ENCODE data around the gene LZTFL1. TPM values are rescaled to one million over a fixed set of nuclear protein-coding genes. Genes with fewer than 3 reads are reported as not detected.

LZTFL1 gene
- total and polyA plus RNA-seq, 2 donors (not counting 3 experiments of a cell fraction or from before 2014, with no cell fraction given), result 18.2 to 26.1 TPM

DNA sequence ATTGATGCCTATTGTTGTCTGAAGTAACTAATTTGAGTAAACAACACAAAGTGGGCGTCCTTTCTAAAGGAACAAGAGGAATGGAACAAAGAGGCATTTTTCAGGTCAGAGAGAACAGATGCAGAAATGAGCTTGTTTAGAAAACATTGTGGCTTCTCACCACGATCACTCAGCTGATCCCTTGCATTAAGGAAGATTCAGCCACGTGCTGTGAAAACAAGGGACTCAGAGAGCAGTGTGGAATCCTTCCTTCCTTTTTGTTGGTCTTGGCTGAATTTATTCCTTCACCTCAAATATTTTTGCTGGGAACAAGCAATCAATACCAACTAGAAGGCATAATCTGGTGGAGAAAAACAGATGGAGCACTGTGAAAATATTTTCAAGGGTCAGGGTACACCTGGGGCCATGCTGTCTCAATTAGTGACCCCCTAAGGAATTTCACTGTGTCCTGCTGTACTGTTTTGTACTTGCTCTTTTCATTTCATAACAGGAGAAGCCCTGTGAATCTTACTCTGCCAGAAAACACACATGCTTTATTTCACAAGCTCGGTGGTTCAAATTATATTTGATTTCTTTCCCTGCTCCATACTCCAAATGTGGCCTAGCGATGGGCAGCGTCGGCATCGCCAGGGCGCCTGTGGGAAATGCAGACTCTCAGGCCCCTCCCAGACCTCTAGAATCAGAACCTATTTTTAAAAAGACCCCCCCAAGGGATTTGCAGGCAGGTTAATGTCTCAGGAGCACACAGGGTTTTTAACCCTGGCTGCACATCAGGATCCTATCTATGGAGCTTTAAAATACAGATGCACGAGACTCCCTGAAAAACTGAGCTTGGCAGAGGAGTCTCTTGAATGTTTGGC lies 34.0 kb downstream of the LZTFL1 start:
- intact Hi-C loops (cut with micrococcal nuclease) (no loop called here), dilution Hi-C loops (cut with MboI; ENCODE audit: extremely low pct_ligation_motif_present, low sequenced_read_pairs) (no loop called here)
- no peak for TF ChIP-seq GATA2 (IDR thresholded peaks at IDR 0.05; ENCODE audit: insufficient read depth, insufficient read length, low read depth, low read length)
- TF ChIP-seq JUN (IDR thresholded peaks at IDR 0.05; ENCODE audit: borderline replicate concordance, insufficient read depth, insufficient read length, low read depth), result no peak
- TF ChIP-seq POLR2AphosphoS5 (IDR thresholded peaks at IDR 0.05; ENCODE audit: insufficient read depth, low read depth, low read length), result no peak
- TF ChIP-seq MAX (IDR thresholded peaks at IDR 0.05; ENCODE audit: insufficient read depth, insufficient read length), result no peak
- no peak for TF ChIP-seq MYC (IDR thresholded peaks at IDR 0.05; ENCODE audit: low read depth, low read length)
- TF ChIP-seq, protein P1, sequence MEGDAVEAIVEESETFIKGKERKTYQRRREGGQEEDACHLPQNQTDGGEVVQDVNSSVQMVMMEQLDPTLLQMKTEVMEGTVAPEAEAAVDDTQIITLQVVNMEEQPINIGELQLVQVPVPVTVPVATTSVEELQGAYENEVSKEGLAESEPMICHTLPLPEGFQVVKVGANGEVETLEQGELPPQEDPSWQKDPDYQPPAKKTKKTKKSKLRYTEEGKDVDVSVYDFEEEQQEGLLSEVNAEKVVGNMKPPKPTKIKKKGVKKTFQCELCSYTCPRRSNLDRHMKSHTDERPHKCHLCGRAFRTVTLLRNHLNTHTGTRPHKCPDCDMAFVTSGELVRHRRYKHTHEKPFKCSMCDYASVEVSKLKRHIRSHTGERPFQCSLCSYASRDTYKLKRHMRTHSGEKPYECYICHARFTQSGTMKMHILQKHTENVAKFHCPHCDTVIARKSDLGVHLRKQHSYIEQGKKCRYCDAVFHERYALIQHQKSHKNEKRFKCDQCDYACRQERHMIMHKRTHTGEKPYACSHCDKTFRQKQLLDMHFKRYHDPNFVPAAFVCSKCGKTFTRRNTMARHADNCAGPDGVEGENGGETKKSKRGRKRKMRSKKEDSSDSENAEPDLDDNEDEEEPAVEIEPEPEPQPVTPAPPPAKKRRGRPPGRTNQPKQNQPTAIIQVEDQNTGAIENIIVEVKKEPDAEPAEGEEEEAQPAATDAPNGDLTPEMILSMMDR (IDR thresholded peaks at IDR 0.05; ENCODE audit: extremely low read depth in 1 of 2, insufficient read depth in 1 of 2, low read depth in 1 of 2, low read length in 2 of 2), result no peak
- TF ChIP-seq EZH2 (IDR thresholded peaks at IDR 0.05; ENCODE audit: borderline replicate concordance, low read depth, low read length, severe bottlenecking), result no peak
- TF ChIP-seq FOS (IDR thresholded peaks at IDR 0.05; ENCODE audit: borderline replicate concordance, insufficient read depth, low read length), result no peak
- no peak for TF ChIP-seq POLR2A (IDR thresholded peaks at IDR 0.05; ENCODE audit: low read depth, low read length)
- no peaks in the 10 kb centered on the region for H3K79me2 ChIP-seq (ENCODE audit: control insufficient read depth, insufficient read depth, low read length)
- ChIA-PET POLR2A (no interaction called here), CTCF (interaction anchor here (0.9 to 1.1 kb wide), 3 partner anchors 11 to 33 kb away, joined by 3 read pairs; no protein-coding TSS in a partner anchor)
- no peaks in the 10 kb centered on the region for H3K36me3 ChIP-seq (ENCODE audit: control insufficient read depth in 2 of 2, extremely low read depth in 1 of 2, insufficient read depth in 2 of 2, low read length in 2 of 2)
- no TSS peak for BruUV-seq (replicated peaks)
- no peak overlapping the region for H3K4me3 ChIP-seq (replicated peaks in 1 of 3; ENCODE audit: insufficient read depth in 1 of 3, low read depth in 1 of 3, low read length in 3 of 3)
- FAIRE-seq, result no peak
- DNase-seq (ENCODE audit: low read depth, low spot score), result no peak
- no peak overlapping the region for H3K9ac ChIP-seq (replicated peaks; ENCODE audit: extremely low read depth, insufficient read depth, low read length)
- no peaks in the 10 kb centered on the region for H3K4me1 ChIP-seq (ENCODE audit: control insufficient read depth, extremely low read depth, insufficient read depth, low read length)
- no peaks in the 10 kb centered on the region for H3K9me3 ChIP-seq (replicated peaks; ENCODE audit: control insufficient read depth, insufficient read depth, low read length)
- H2AFZ ChIP-seq (ENCODE audit: low read depth, low read length), result no peak overlapping the region
- no peaks in the 10 kb centered on the region for H3K27me3 ChIP-seq (ENCODE audit: control insufficient read depth in 2 of 2, insufficient read depth in 2 of 2, low read length in 2 of 2)
- H4K20me1 ChIP-seq (replicated peaks; ENCODE audit: control insufficient read depth, extremely low read depth, insufficient read depth, low read length), result no peaks in the 10 kb centered on the region
- no peaks in the 10 kb centered on the region for H3K9me1 ChIP-seq (replicated peaks; ENCODE audit: control insufficient read depth, extremely low read depth, insufficient read depth, low read length)
- H3K27ac ChIP-seq (ENCODE audit: insufficient read depth, low read depth, low read length), result no peak overlapping the region
- H3K4me2 ChIP-seq (ENCODE audit: insufficient read depth, low read length), result no peak overlapping the region
